Urothelium cell line (cell line): Measurements from ENCODE around the gene LPP.

Source experiments
- DNase-seq: peaks from one replicate; pipeline ENCODE4 v3.0.0; 2011; ENCODE audit warnings: low spot score, mixed read lengths
- FAIRE-seq: peaks from 2 replicates; lab custom pipeline; 2011; peaks lifted over from hg19 to GRCh38; lab: Jason Lieb, UNC

LPP gene

GRCh38 chr3:188749010-188749617 lies 595.2 kb downstream of the LPP start:
- DNase-seq (peak; percentile 31), FAIRE-seq (no peak)

- DNase-seq (no peak), FAIRE-seq (no peak)
Measured at GRCh38 chr3:188749830-188750229, 595.9 kb downstream of the LPP start.

GRCh38 chr3:188750617-188751016 lies 596.7 kb downstream of the LPP start:
- FAIRE-seq (no peak), DNase-seq (no peak)

- FAIRE-seq = no peak
- DNase-seq = no peak
Measured at GRCh38 chr3:188752850-188753249, 598.9 kb downstream of the LPP start.

DNA sequence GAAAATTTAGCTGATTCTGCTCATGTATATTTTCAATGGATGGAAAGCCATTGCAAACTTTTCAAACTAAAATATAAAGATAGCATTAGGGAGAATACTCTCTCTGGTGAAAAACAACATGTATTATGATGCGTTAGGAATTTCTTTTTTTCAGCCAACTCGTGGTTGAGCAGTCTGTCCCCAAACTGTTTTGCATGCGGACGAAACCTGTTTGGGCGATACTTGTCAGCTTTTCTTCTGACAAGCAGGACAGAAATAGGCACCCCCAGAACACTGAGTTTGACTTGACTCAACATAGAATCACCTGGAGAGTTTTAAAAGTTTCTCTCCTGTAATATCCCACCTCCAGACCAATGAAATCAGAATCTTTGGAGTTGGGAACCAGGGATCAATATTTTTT lies 600.3 kb downstream of the LPP start:
- no peak for DNase-seq
- FAIRE-seq = no peak

GRCh38 chr3:188756241-188756640 lies 602.3 kb downstream of the LPP start:
- DNase-seq = no peak
- FAIRE-seq = no peak

- DNase-seq = no peak
- FAIRE-seq = no peak
Measured at GRCh38 chr3:188759336-188760005, 605.5 kb downstream of the LPP start.

DNA sequence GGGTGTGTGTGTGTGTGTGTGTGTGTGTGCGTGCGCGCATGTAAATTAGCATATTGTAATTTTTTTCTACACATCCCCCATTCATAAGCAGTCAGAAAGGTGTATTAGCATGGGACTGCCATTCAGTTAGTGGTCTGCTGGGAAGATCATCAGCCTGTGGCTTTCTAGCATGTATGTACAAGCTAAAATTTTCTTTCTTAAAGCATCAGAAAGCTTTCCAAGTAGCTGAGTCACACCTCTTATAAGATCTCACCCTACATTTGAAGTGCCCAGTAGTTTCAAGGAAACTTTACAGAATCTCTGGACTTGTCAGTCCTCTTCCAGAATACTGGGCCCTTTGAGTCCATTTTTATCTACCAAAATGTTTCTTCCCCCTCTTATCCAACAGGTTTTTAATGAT lies 606.5 kb downstream of the LPP start:
- FAIRE-seq = no peak
- DNase-seq = no peak

- DNase-seq (no peak), FAIRE-seq (no peak)
Measured at GRCh38 chr3:188761439-188761838, 607.5 kb downstream of the LPP start.

GRCh38 chr3:188761964-188762363 lies 608.0 kb downstream of the LPP start:
- no peak for FAIRE-seq
- DNase-seq = no peak

GRCh38 chr3:188764609-188765008 lies 610.7 kb downstream of the LPP start:
- DNase-seq (no peak), FAIRE-seq (no peak)

GRCh38 chr3:188769831-188770230 lies 615.9 kb downstream of the LPP start:
- FAIRE-seq (no peak), DNase-seq (no peak)

DNA sequence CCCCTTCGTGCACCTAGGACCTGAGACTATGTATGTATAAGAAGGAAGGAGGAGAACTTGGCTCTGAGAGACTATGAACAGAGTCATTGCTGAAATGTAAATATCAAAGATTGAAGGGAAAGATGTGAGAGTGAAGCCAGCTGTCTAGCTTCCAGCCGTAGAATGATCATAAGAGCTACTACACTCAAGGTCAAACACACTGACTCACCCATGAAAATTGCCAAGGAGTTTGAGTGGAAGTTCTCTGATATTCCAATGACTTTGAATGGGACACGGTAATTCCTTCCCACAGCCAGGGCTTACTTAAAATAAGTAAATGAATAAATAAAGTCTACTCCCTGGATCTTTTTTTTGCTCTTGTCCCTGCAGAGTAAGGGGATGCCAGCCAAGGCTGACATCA lies 618.9 kb downstream of the LPP start:
- FAIRE-seq (no peak), DNase-seq (no peak)

GRCh38 chr3:188775412-188775811 lies 621.5 kb downstream of the LPP start:
- DNase-seq (no peak), FAIRE-seq (no peak)

- DNase-seq (peak; percentile 41), FAIRE-seq (no peak)
Measured at GRCh38 chr3:188776447-188776846, 622.5 kb downstream of the LPP start.

GRCh38 chr3:188778091-188778852 lies 624.3 kb downstream of the LPP start:
- FAIRE-seq (no peak), DNase-seq (no peak)

GRCh38 chr3:188779281-188779980 lies 625.5 kb downstream of the LPP start:
- no peak for FAIRE-seq

DNA sequence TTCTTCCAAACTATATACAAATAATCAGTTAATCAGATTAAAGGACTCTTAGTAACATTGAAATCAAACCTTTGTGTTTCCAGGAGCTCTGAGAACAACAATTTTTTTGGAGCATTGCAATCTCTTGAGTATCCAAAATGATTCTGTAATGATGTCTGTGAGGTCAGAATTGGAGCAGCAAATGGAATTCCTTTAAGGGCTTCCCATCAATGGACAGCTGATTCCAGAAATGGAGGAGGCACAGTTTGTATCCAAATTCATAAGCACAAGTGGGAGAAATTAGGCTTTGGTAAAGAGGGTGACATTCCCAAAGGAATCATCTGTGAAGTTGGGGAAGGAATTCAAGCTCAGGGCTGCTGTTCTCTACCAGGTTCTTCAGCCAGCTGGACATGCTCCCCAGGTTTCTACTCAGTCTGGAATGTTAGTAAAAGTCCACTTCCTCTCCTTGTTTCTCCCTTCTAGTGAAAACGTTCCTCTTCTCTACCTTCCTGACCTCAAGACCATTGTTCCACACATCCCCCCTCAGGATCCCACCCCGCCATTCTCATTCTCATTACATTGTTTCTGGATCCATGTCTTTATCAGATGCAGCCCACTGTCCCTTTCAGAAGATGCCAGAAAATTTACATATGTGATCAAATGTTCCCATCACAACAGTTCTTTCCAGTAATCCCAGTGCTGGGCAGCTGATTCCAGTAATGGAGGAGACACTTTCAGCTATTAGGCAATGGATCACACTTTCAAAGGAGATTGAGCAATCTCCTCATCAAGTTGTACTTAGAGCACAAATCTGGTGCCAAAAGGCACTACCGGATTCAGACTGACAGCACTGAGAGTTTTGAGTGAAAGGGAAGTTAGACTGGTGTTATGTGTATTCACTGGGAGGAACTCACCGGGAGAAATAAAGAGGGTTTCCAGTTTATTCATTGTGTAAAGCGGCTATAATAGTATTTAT lies 626.5 kb downstream of the LPP start:
- no peak for FAIRE-seq

More at GRCh38 chr3:188779281-188779980, 625.5 kb downstream of the LPP start:
- no peak for DNase-seq

DNA sequence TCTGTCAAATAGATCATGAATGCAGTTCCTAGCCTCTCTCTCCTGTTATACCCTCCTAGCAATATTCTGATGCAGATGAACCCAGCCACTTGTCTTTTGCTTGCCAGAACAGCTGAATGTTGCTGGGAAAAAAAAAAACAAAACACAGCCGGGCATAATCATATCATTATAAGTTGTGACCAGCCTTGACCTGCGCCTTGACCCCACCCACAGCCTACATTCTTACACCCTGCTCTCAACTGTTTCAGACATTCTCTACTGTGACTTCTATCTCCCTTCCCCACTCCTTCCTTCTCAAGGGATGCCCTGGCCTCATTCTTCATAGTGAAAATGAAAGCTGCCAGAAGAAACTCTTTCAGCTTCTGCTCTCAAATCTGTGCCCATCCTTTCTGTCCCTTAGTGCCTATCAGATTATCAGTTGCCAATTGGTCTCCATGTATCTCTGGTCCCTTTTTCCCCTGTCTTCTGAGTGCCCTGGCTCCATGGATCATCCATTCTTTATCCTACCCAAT lies 628.7 kb downstream of the LPP start:
- no peak for FAIRE-seq
- no peak for DNase-seq

More for the DNA sequence above, 626.5 kb downstream of the LPP start:
- DNase-seq = no peak

DNA sequence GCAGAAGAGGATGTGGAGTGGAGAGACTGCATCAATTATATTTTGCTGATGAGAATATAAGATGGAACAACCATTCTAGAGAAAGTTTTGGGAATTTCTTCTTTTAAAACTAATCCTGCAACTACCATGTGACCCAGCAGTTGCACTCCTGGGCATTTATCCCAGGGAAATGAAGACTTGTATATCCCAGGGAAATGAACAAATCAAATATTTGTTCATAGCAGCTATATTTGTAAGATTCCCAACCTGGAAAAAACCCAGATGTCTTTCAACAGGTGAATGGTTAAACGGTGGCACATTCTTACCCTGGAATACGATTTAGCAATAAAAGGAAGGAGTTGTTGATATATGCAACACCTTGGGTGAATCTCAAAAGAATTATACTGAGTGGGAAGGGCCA lies 632.5 kb downstream of the LPP start:
- FAIRE-seq = no peak

More for the DNA sequence above, 632.5 kb downstream of the LPP start:
- DNase-seq = no peak
